PC-9 (cell line): Measurements from ENCODE around the gene RARB.

Experiments used
- EZH2 ChIP-seq: fragments of 200-600 bp; sonication (generic); IDR thresholded peaks from 2 replicates; pipeline ENCODE4 v1.8.0; 2017; ENCODE audit warnings: antibody characterized with exemption, low read depth
- TF ChIP-seq, protein P1 (sequence below): fragments of 200-600 bp; sonication (generic); conservative IDR thresholded peaks from 2 replicates; pipeline ENCODE4 v1.6.1; 2017; ENCODE audit warnings: mixed run types, antibody characterized with exemption, mild to moderate bottlenecking, moderate library complexity

- TF ChIP-seq EZH2: no peak
- TF ChIP-seq, protein P1, sequence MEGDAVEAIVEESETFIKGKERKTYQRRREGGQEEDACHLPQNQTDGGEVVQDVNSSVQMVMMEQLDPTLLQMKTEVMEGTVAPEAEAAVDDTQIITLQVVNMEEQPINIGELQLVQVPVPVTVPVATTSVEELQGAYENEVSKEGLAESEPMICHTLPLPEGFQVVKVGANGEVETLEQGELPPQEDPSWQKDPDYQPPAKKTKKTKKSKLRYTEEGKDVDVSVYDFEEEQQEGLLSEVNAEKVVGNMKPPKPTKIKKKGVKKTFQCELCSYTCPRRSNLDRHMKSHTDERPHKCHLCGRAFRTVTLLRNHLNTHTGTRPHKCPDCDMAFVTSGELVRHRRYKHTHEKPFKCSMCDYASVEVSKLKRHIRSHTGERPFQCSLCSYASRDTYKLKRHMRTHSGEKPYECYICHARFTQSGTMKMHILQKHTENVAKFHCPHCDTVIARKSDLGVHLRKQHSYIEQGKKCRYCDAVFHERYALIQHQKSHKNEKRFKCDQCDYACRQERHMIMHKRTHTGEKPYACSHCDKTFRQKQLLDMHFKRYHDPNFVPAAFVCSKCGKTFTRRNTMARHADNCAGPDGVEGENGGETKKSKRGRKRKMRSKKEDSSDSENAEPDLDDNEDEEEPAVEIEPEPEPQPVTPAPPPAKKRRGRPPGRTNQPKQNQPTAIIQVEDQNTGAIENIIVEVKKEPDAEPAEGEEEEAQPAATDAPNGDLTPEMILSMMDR: no peak
These were observed 175.6 kb downstream of the RARB start for GRCh38 chr3:25603703-25604102.
